ENCODE measurements around the gene SLC25A15. TPM values are rescaled to one million over a fixed set of nuclear protein-coding genes. Genes with fewer than 3 reads are reported as not detected.

The SLC25A15 gene
- total RNA-seq, 1 donor from 2014 or later = 8.3 TPM

DNA sequence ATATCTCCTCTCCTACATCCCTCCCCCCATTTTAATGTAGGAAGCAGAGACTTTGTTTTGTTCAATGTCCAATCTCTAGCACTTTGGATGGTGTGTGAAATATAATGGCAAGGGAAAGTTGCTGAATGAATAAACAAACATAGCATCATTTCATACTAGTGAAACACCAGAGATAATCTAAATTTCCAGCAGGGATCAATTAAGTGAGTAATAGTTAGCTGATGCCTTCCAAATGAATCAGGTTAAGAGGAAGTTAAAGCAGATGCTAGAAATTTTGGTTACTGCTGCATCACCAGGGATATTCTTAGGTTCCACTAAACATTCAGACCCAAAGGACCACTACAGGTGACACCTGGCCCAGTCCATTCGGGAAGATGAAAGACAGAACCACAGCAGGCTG, 26.6 kb upstream of the SLC25A15 start:
- peaks cover 14% of the 10 kb centered on the region for H3K36me3 Mint-ChIP-seq (ENCODE audit: unreplicated experiment)
- no peaks in the 10 kb centered on the region for H3K4me1 Mint-ChIP-seq (ENCODE audit: unreplicated experiment)
- no peak for DNase-seq (ENCODE audit: extremely low spot score, unreplicated experiment)
- no peak overlapping the region for H3K4me3 Mint-ChIP-seq (ENCODE audit: unreplicated experiment)
- no peaks in the 10 kb centered on the region for H3K9me3 Mint-ChIP-seq (ENCODE audit: unreplicated experiment)
- H3K27me3 Mint-ChIP-seq (ENCODE audit: unreplicated experiment) = no peaks in the 10 kb centered on the region
- TF ChIP-seq, protein P1, sequence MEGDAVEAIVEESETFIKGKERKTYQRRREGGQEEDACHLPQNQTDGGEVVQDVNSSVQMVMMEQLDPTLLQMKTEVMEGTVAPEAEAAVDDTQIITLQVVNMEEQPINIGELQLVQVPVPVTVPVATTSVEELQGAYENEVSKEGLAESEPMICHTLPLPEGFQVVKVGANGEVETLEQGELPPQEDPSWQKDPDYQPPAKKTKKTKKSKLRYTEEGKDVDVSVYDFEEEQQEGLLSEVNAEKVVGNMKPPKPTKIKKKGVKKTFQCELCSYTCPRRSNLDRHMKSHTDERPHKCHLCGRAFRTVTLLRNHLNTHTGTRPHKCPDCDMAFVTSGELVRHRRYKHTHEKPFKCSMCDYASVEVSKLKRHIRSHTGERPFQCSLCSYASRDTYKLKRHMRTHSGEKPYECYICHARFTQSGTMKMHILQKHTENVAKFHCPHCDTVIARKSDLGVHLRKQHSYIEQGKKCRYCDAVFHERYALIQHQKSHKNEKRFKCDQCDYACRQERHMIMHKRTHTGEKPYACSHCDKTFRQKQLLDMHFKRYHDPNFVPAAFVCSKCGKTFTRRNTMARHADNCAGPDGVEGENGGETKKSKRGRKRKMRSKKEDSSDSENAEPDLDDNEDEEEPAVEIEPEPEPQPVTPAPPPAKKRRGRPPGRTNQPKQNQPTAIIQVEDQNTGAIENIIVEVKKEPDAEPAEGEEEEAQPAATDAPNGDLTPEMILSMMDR (IDR thresholded peaks at IDR 0.05) = no peak
- no peak overlapping the region for H3K27ac Mint-ChIP-seq (ENCODE audit: unreplicated experiment)

DNA sequence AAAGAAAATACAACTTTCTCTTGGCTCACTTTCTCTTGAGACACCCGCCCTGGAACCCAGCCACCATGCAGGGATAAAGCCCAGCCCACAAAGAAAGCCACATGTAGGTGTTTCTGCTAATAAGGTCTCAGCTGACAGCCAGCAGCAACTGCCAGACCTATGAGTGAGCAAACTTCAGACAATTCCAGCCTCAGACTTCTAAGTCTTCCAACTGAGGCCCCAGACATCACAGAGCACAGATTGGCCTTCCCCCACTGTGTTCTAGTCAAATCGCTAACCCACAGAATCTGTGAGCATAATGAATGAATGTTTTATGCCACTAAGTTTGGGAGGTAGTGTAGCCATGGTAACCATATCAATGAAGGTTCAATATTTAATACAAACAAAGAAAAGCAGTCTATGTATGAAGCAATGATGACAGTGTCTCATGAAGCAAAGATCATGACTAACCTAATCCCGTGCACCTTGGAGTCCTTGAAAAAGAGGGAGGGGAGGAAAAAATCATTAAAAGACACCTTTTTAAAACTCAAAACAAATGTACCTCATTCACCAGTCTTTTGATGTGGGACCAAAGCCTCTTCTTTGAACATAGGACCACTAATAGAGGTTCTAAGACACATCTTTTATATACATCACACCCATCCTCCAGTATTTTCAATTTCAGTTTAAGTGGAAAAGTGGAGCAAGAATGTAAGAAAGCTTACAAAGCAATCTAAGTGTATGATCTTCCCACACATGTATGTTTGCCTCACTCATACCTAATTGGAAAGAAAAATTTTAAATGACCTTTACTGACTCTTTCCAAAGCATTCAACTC, 24.6 kb upstream of the SLC25A15 start:
- peaks cover 8% of the 10 kb centered on the region for H3K4me1 Mint-ChIP-seq (ENCODE audit: unreplicated experiment)
- H3K27me3 Mint-ChIP-seq (ENCODE audit: unreplicated experiment) = no peaks in the 10 kb centered on the region
- no peak overlapping the region for H3K27ac Mint-ChIP-seq (ENCODE audit: unreplicated experiment)
- H3K9me3 Mint-ChIP-seq (ENCODE audit: unreplicated experiment) = no peaks in the 10 kb centered on the region
- H3K36me3 Mint-ChIP-seq (ENCODE audit: unreplicated experiment) = peaks cover 2% of the 10 kb centered on the region
- peak; percentile 23 for DNase-seq (ENCODE audit: extremely low spot score, unreplicated experiment)
- H3K4me3 Mint-ChIP-seq (ENCODE audit: unreplicated experiment) = no peak overlapping the region
- TF ChIP-seq, protein P1 (IDR thresholded peaks at IDR 0.05) = no peak

GRCh38 chr13:40765602-40766001, 23.8 kb upstream of the SLC25A15 start:
- Mint-ChIP-seq H3K4me1 (ENCODE audit: unreplicated experiment) (peaks cover 16% of the 10 kb centered on the region), H3K36me3 (ENCODE audit: unreplicated experiment) (peaks cover 2% of the 10 kb centered on the region), H3K27me3 (ENCODE audit: unreplicated experiment) (no peaks in the 10 kb centered on the region), H3K4me3 (ENCODE audit: unreplicated experiment) (no peak overlapping the region), H3K27ac (ENCODE audit: unreplicated experiment) (no peak overlapping the region), H3K9me3 (ENCODE audit: unreplicated experiment) (no peaks in the 10 kb centered on the region)
- TF ChIP-seq, protein P1 (IDR thresholded peaks at IDR 0.05) = no peak
- no peak for DNase-seq (ENCODE audit: extremely low spot score, unreplicated experiment)

DNA sequence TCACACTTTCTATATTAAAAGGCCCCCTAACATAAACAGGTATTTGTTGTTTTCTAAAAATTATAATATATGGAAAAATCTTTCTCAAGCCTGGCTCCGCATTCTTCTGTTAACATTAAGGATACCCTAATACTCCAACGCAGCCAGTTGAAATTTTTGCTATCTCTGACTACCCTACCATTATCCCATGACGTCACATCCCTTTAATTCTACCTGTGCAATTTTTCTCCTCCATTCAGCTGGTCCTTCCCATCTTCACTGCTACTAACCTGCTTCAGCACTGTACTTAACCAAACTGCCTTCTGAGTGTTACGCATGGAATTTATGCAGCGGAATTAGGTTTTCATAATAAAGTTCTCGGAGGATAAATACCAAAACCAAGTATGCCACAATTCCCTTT, 19.4 kb upstream of the SLC25A15 start:
- TF ChIP-seq, protein P1 (IDR thresholded peaks at IDR 0.05) = no peak
- peaks cover 2% of the 10 kb centered on the region for H3K36me3 Mint-ChIP-seq (ENCODE audit: unreplicated experiment)
- no peak for DNase-seq (ENCODE audit: extremely low spot score, unreplicated experiment)
- peak overlapping the region; percentile 97 for H3K4me3 Mint-ChIP-seq (ENCODE audit: unreplicated experiment)
- H3K27me3 Mint-ChIP-seq (ENCODE audit: unreplicated experiment) = no peaks in the 10 kb centered on the region
- peaks cover 19% of the 10 kb centered on the region for H3K4me1 Mint-ChIP-seq (ENCODE audit: unreplicated experiment)
- H3K9me3 Mint-ChIP-seq (ENCODE audit: unreplicated experiment) = no peaks in the 10 kb centered on the region
- H3K27ac Mint-ChIP-seq (ENCODE audit: unreplicated experiment) = peak overlapping the region; percentile 96

GRCh38 chr13:40770609-40770933, 18.8 kb upstream of the SLC25A15 start:
- peak overlapping the region; percentile 96 for H3K27ac Mint-ChIP-seq (ENCODE audit: unreplicated experiment)
- no peaks in the 10 kb centered on the region for H3K27me3 Mint-ChIP-seq (ENCODE audit: unreplicated experiment)

More at GRCh38 chr13:40770609-40770933, 18.8 kb upstream of the SLC25A15 start:
- H3K4me1 Mint-ChIP-seq (ENCODE audit: unreplicated experiment) = peaks cover 19% of the 10 kb centered on the region
- H3K4me3 Mint-ChIP-seq (ENCODE audit: unreplicated experiment) = peak overlapping the region; percentile 97
- no peak for DNase-seq (ENCODE audit: extremely low spot score, unreplicated experiment)
- peaks cover 2% of the 10 kb centered on the region for H3K36me3 Mint-ChIP-seq (ENCODE audit: unreplicated experiment)
- H3K9me3 Mint-ChIP-seq (ENCODE audit: unreplicated experiment) = no peaks in the 10 kb centered on the region
- TF ChIP-seq, protein P1 (IDR thresholded peaks at IDR 0.05) = no peak

Data from osteocyte (in vitro differentiated cells).